IPS-20b (cell line): Measurements from ENCODE around the gene SIK2.
A peak's percentile ranks its signal among the peaks of the same experiment; 100 is the strongest.

Experiments
- H3K27ac ChIP-seq: one replicate; pipeline ENCODE4 v1.5.1; 2013; ENCODE audit warnings: low read length
- H3K27me3 ChIP-seq: 2 replicates; pipeline ENCODE4 v1.6.1; 2013; ENCODE audit warnings: mild to moderate bottlenecking, low read length, inconsistent platforms; ENCODE audit not compliant: insufficient read depth
- H3K36me3 ChIP-seq: 2 replicates; pipeline ENCODE4 v1.6.1; 2013; ENCODE audit warnings: low read depth, mild to moderate bottlenecking, inconsistent platforms, low read length, moderate library complexity; ENCODE audit not compliant: insufficient read depth
- H3K4me1 ChIP-seq: 2 replicates; pipeline ENCODE4 v1.6.1; 2013; ENCODE audit warnings: mild to moderate bottlenecking, control low read depth, inconsistent platforms, low read length, moderate library complexity; ENCODE audit not compliant: insufficient read depth
- H3K4me3 ChIP-seq: 2 replicates; pipeline ENCODE4 v1.5.1; 2013; ENCODE audit warnings: mild to moderate bottlenecking, low read length, inconsistent platforms
- H3K9ac ChIP-seq: 2 replicates; pipeline ENCODE4 v1.6.1; 2013; ENCODE audit warnings: low read depth, mild to moderate bottlenecking, inconsistent platforms, low read length, moderate library complexity
- H3K9me3 ChIP-seq: 2 replicates; pipeline ENCODE4 v1.6.1; 2013; ENCODE audit warnings: mild to moderate bottlenecking, low read depth, low read length, inconsistent platforms; ENCODE audit not compliant: insufficient read depth

Gene SIK2

GRCh38 chr11:111756097-111756496, 153.8 kb downstream of the SIK2 start:
- no peak overlapping the region for H3K4me3 ChIP-seq
- no peak overlapping the region for H3K9ac ChIP-seq
- H3K4me1 ChIP-seq = no peaks in the 10 kb centered on the region
- no peaks in the 10 kb centered on the region for H3K9me3 ChIP-seq
- H3K36me3 ChIP-seq = peaks cover 95% of the 10 kb centered on the region
- no peak overlapping the region for H3K27ac ChIP-seq
- no peaks in the 10 kb centered on the region for H3K27me3 ChIP-seq

- Histone ChIP-seq H3K4me1 (peaks cover 5% of the 10 kb centered on the region; the same call in 1 of the 2 replicates), H3K9me3 (no peaks in the 10 kb centered on the region), H3K4me3 (no peak overlapping the region), H3K36me3 (peaks cover 95% of the 10 kb centered on the region), H3K27ac (no peak overlapping the region), H3K27me3 (no peaks in the 10 kb centered on the region; the same call in 1 of the 2 replicates), H3K9ac (no peak overlapping the region)
These were observed 157.1 kb downstream of the SIK2 start for GRCh38 chr11:111759376-111759775.

GRCh38 chr11:111759778-111760407, 157.6 kb downstream of the SIK2 start:
- Histone ChIP-seq H3K27me3 (no peaks in the 10 kb centered on the region; the same call in 1 of the 2 replicates), H3K9ac (no peak overlapping the region), H3K4me3 (no peak overlapping the region), H3K4me1 (peaks cover 10% of the 10 kb centered on the region), H3K9me3 (no peaks in the 10 kb centered on the region), H3K27ac (no peak overlapping the region), H3K36me3 (peaks cover 95% of the 10 kb centered on the region)

GRCh38 chr11:111761036-111761435, 158.8 kb downstream of the SIK2 start:
- peaks cover 88% of the 10 kb centered on the region for H3K36me3 ChIP-seq
- H3K27me3 ChIP-seq = no peaks in the 10 kb centered on the region; the same call in 1 of the 2 replicates
- H3K9ac ChIP-seq = no peak overlapping the region
- peaks cover 11% of the 10 kb centered on the region for H3K4me1 ChIP-seq
- no peak overlapping the region for H3K27ac ChIP-seq
- H3K4me3 ChIP-seq = no peak overlapping the region
- no peaks in the 10 kb centered on the region for H3K9me3 ChIP-seq

GRCh38 chr11:111762526-111762925, 160.3 kb downstream of the SIK2 start:
- H3K9me3 ChIP-seq = no peaks in the 10 kb centered on the region
- no peak overlapping the region for H3K4me3 ChIP-seq
- H3K27me3 ChIP-seq = no peaks in the 10 kb centered on the region; the same call in 1 of the 2 replicates
- peaks cover 18% of the 10 kb centered on the region for H3K4me1 ChIP-seq
- peaks cover 74% of the 10 kb centered on the region for H3K36me3 ChIP-seq
- no peak overlapping the region for H3K9ac ChIP-seq
- H3K27ac ChIP-seq = no peak overlapping the region

- peaks cover 68% of the 10 kb centered on the region for H3K36me3 ChIP-seq
These were observed 160.9 kb downstream of the SIK2 start for GRCh38 chr11:111762981-111763643.

GRCh38 chr11:111764621-111765020, 162.4 kb downstream of the SIK2 start:
- Histone ChIP-seq H3K36me3 (peaks cover 53% of the 10 kb centered on the region), H3K4me1 (peaks cover 18% of the 10 kb centered on the region), H3K9me3 (no peaks in the 10 kb centered on the region), H3K27ac (no peak overlapping the region), H3K27me3 (no peaks in the 10 kb centered on the region; the same call in 1 of the 2 replicates), H3K9ac (peak overlapping the region; percentile 92; the same call in 1 of the 2 replicates), H3K4me3 (peak overlapping the region; percentile 85)

More at GRCh38 chr11:111762981-111763643, 160.9 kb downstream of the SIK2 start:
- Histone ChIP-seq H3K9me3 (no peaks in the 10 kb centered on the region), H3K4me1 (peaks cover 18% of the 10 kb centered on the region), H3K4me3 (no peak overlapping the region), H3K27me3 (no peaks in the 10 kb centered on the region; the same call in 1 of the 2 replicates), H3K9ac (no peak overlapping the region), H3K27ac (no peak overlapping the region)

GRCh38 chr11:111765320-111765983, 163.2 kb downstream of the SIK2 start:
- Histone ChIP-seq H3K27ac (no peak overlapping the region), H3K4me3 (peak overlapping the region; percentile 85), H3K4me1 (peaks cover 18% of the 10 kb centered on the region), H3K9me3 (no peaks in the 10 kb centered on the region), H3K9ac (peak overlapping the region; percentile 92; the same call in 1 of the 2 replicates), H3K36me3 (peaks cover 45% of the 10 kb centered on the region), H3K27me3 (no peaks in the 10 kb centered on the region; the same call in 1 of the 2 replicates)

- Histone ChIP-seq H3K27ac (peak within 1 kb of the TSS; percentile 29), H3K36me3 (peaks cover 37% of the 10 kb centered on the region), H3K4me1 (peaks cover 21% of the 10 kb centered on the region), H3K27me3 (no peaks in the 10 kb centered on the region; the same call in 1 of the 2 replicates), H3K9me3 (no peaks in the 10 kb centered on the region), H3K9ac (peak within 1 kb of the TSS; percentile 92), H3K4me3 (peak within 1 kb of the TSS; percentile 85)
These were observed 164.0 kb downstream of the SIK2 start, which contains the start of gene PPP2R1B for GRCh38 chr11:111765984-111766833. TSS of gene PPP2R1B (minus strand) at chr11:111766389. CDS start at chr11:111766361, 28 bp downstream.

- H3K36me3 ChIP-seq = peaks cover 31% of the 10 kb centered on the region
- peak overlapping the region; percentile 85 for H3K4me3 ChIP-seq
- H3K9ac ChIP-seq = peak overlapping the region; percentile 92
- no peaks in the 10 kb centered on the region for H3K9me3 ChIP-seq
- peaks cover 21% of the 10 kb centered on the region for H3K4me1 ChIP-seq
- no peaks in the 10 kb centered on the region; the same call in 1 of the 2 replicates for H3K27me3 ChIP-seq
- peak overlapping the region; percentile 29 for H3K27ac ChIP-seq
These were observed 164.5 kb downstream of the SIK2 start for GRCh38 chr11:111766834-111767142.

GRCh38 chr11:111770581-111771134, 168.4 kb downstream of the SIK2 start:
- no peak overlapping the region for H3K27ac ChIP-seq
- no peaks in the 10 kb centered on the region for H3K36me3 ChIP-seq
- no peak overlapping the region for H3K4me3 ChIP-seq
- no peaks in the 10 kb centered on the region for H3K27me3 ChIP-seq
- H3K9ac ChIP-seq = no peak overlapping the region
- no peaks in the 10 kb centered on the region for H3K9me3 ChIP-seq
- H3K4me1 ChIP-seq = peaks cover 9% of the 10 kb centered on the region; the same call in 1 of the 2 replicates
